Vagina (tissue), 2 donors: ENCODE results near the gene EHBP1L1.

Source experiments
- POLR2A ChIP-seq, 2 donors: fragments of 450-650 bp; IDR thresholded peaks; one replicate each; pipeline ENCODE4 v1.6.1; 2017; ENCODE audit warnings: antibody characterized with exemption in 2 of 2, mild to moderate bottlenecking in 2 of 2, moderate library complexity in 2 of 2
- POLR2AphosphoS5 ChIP-seq, 2 donors: sonication (generic); formaldehyde crosslinking; IDR thresholded peaks; one replicate each; pipeline ENCODE4 v1.9.0; 2017; ENCODE audit warnings: antibody characterized with exemption in 2 of 2, mild to moderate bottlenecking in 2 of 2, low read depth in 1 of 2; ENCODE audit not compliant: insufficient read depth in 1 of 2
- TF ChIP-seq, protein P1 (sequence below), 3 experiments: fragments of 450-650 bp in 2 of 3; fragments of 200-600 bp in 1 of 3; sonication (generic) in 1 of 3; IDR thresholded peaks; one replicate each; pipeline ENCODE4 v1.5.1; 2017 to 2019; ENCODE audit warnings: antibody characterized with exemption in 3 of 3, mild to moderate bottlenecking in 2 of 3, moderate library complexity in 2 of 3

DNA sequence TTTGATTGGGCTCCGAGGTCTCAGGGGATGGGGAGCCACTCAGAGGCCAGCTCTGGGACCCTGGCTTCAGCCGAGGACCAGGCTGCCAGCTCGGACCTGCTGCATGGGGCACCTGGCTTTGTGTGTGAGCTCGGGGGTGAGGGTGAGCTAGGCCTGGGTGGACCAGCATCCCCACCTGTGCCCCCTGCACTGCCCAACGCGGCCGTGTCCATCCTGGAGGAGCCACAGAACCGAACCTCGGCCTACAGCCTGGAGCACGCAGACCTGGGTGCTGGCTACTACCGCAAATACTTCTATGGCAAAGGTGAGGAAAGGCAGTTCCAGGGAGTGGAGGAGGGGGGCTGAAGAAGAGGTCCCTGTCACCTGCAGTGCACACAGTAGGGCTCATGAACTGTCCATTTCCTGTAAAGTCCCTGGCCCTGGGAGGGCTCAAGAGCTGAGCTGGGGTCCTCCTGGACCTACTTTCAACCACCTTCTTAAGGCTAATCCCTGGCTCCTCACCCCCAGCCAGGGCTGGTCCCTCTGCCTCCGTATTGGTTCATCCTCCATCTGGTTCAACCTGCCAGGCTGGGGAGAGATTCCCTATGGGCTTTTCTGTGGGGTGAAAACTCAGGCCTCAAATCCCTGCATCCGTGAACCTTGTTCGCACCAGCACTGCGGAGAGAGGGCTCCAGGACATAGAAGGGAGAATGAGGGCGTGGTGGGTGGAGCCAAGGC is 65.6 kb downstream of the EHBP1L1 start:
- TF ChIP-seq POLR2A (IDR thresholded peaks at IDR 0.05) (no peak), POLR2AphosphoS5 (IDR thresholded peaks at IDR 0.05; ENCODE audit: insufficient read depth in 1 of 2, low read depth in 1 of 2) (no peak)
- TF ChIP-seq, protein P1, sequence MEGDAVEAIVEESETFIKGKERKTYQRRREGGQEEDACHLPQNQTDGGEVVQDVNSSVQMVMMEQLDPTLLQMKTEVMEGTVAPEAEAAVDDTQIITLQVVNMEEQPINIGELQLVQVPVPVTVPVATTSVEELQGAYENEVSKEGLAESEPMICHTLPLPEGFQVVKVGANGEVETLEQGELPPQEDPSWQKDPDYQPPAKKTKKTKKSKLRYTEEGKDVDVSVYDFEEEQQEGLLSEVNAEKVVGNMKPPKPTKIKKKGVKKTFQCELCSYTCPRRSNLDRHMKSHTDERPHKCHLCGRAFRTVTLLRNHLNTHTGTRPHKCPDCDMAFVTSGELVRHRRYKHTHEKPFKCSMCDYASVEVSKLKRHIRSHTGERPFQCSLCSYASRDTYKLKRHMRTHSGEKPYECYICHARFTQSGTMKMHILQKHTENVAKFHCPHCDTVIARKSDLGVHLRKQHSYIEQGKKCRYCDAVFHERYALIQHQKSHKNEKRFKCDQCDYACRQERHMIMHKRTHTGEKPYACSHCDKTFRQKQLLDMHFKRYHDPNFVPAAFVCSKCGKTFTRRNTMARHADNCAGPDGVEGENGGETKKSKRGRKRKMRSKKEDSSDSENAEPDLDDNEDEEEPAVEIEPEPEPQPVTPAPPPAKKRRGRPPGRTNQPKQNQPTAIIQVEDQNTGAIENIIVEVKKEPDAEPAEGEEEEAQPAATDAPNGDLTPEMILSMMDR (IDR thresholded peaks at IDR 0.05): no peak
